ENCODE results near the gene DDX1.
"Not testable (repeated sequence)": the region's sequence is repeated elsewhere in the genome, so short reads cannot be mapped to it uniquely, and the experiment has no call there.

The DDX1 gene

GRCh38 chr2:15591692-15592463 lies at the start of gene DDX1:
Gene DDX1, plus strand, starts transcription at chr2:15591868. Its CDS starts 66 bp downstream, at chr2:15591934.
- DNase-seq = peak; percentile 78 to 79

- not testable (repeated sequence) for DNase-seq
These were observed 49.4 kb upstream of the DDX1 start for GRCh38 chr2:15542269-15542668.

GRCh38 chr2:15543053-15543452 lies 48.6 kb upstream of the DDX1 start:
- no peak for DNase-seq

- DNase-seq = no peak
These were observed 48.1 kb upstream of the DDX1 start for GRCh38 chr2:15543541-15543940.

GRCh38 chr2:15544227-15544626 lies 47.4 kb upstream of the DDX1 start:
- no peak for DNase-seq

- DNase-seq = no peak
These were observed 45.2 kb upstream of the DDX1 start for GRCh38 chr2:15546297-15547098.

- no peak for DNase-seq
These were observed 44.4 kb upstream of the DDX1 start for GRCh38 chr2:15547115-15547876.

GRCh38 chr2:15548974-15549373 lies 42.7 kb upstream of the DDX1 start:
- DNase-seq = no peak

- DNase-seq = no peak
These were observed 38.1 kb upstream of the DDX1 start for GRCh38 chr2:15553519-15553918.

- DNase-seq = no peak
These were observed 37.7 kb upstream of the DDX1 start for GRCh38 chr2:15553951-15554350.

- no peak for DNase-seq
These were observed 37.0 kb upstream of the DDX1 start for GRCh38 chr2:15554525-15555218.

GRCh38 chr2:15555760-15556193 lies 35.9 kb upstream of the DDX1 start:
- DNase-seq = no peak

GRCh38 chr2:15556311-15556930 lies 35.2 kb upstream of the DDX1 start:
- DNase-seq = no peak

- DNase-seq = no peak
These were observed 33.8 kb upstream of the DDX1 start for GRCh38 chr2:15557887-15558311.

GRCh38 chr2:15559379-15560139 lies 32.1 kb upstream of the DDX1 start:
- no peak for DNase-seq

- no peak for DNase-seq
These were observed 31.3 kb upstream of the DDX1 start for GRCh38 chr2:15560140-15560987.

- DNase-seq = peak; percentile 74 to 75
These were observed 30.6 kb upstream of the DDX1 start, which contains the start of gene NBAS for GRCh38 chr2:15560988-15561573. Gene NBAS, minus strand, starts transcription at chr2:15561334. Its CDS starts 30 bp downstream, at chr2:15561304.

GRCh38 chr2:15561574-15562344 lies 29.9 kb upstream of the DDX1 start:
- peak; percentile 17 to 22 for DNase-seq

All from activated CD4-positive, alpha-beta T cell treated with anti-CD3 and anti-CD28 coated beads, Interleukin-2, amount 50 U/mL, for 4 hours (primary cell).